ENCODE measurements around the gene PCDH19.

Gene PCDH19

DNA sequence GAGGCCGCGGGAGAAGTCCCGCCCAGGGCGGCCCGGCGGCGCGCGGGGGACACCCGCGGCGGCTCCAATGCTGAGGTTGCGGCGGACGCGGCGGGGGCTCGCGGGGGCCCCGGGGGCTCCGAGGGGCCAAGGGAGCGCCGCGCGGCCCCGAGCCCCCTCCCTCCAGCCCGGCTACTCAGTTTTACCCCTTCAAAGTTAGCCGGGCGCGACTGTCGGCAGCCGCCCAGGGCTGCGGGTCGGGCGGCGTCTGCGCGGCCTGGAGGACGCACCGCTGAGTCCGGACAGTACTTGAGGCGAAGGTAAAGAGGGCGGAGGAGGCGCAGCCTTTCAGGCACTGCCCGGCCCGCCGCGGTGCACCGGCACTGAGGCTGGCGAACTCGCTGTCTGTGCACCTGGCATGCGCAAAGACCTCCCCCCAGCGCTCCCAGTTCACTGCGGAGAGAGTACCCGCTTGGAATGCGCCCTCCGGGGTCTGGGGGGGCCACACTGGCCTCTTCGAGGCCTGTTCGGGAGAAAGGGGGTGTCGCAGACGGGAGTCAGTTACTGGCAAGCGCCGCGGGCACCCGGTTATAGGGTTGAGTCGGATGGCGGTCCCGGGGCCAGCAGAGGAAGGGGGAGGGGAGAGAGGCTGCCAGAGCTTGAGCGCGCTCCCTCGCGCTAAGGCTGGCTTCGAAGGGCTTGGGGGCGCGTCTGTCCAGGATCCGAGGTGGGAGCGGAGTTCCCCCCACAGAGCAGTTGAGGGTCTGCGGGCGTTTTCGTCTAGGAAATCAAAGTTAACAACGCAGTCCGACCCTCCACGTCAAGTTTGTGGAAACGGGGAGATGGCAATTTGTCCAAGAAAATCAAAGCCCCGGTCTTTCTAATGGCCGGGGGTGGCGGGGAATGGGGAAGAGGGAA, 1.1 kb downstream of the PCDH19 start:
- TF ChIP-seq, protein P1, sequence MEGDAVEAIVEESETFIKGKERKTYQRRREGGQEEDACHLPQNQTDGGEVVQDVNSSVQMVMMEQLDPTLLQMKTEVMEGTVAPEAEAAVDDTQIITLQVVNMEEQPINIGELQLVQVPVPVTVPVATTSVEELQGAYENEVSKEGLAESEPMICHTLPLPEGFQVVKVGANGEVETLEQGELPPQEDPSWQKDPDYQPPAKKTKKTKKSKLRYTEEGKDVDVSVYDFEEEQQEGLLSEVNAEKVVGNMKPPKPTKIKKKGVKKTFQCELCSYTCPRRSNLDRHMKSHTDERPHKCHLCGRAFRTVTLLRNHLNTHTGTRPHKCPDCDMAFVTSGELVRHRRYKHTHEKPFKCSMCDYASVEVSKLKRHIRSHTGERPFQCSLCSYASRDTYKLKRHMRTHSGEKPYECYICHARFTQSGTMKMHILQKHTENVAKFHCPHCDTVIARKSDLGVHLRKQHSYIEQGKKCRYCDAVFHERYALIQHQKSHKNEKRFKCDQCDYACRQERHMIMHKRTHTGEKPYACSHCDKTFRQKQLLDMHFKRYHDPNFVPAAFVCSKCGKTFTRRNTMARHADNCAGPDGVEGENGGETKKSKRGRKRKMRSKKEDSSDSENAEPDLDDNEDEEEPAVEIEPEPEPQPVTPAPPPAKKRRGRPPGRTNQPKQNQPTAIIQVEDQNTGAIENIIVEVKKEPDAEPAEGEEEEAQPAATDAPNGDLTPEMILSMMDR (IDR thresholded peaks at IDR 0.05; ENCODE audit: low read depth, low read length): no peak
- no peak overlapping the region for H3K4me3 ChIP-seq (ENCODE audit: low read depth, low read length)

DNA sequence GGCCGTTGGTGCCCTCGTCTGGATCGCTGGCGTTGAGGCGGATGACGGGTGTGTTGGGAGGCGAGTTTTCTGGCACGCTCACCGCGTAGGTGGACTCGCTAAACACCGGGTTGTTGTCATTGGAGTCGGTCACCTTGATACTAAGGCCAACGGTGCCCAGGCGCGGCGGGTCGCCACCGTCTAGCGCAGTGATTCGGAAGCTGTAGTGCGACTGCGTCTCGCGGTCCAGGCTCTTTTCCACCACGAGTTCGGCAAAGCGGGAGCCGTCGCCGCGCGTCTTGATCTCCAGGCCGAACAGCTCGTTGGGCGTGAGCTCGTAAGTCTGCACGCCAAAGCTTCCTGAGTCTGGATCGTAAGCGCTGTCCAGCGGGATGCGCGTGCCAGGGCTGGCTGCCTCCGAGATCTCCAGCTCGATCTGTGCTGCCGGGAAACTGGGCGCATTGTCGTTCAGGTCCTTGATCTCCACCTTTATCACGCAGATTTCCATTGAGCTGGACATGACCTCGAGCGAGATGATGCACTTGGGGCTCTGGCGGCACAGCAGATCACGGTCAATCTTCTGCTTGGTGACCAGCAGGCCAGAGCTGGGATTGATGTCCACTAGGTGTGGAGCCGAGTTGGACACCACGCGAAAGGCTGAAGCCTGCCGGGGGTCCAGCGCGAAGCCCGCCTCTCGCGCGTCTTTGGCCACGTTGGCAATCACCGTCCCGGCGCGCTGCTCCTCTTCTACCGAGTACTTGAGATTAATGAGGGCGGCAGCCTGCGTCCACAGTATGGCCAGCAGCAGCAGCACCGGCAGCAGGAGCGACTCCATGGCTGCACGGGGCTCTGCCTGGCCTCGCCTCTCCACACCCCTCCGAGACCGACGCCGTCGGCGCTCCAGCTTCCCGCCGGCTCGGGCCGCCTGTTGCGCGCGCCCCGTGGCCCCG, 2.0 kb downstream of the PCDH19 start:
- TF ChIP-seq, protein P1 (IDR thresholded peaks at IDR 0.05; ENCODE audit: low read depth, low read length): no peak
- no peak overlapping the region for H3K4me3 ChIP-seq (ENCODE audit: low read depth, low read length)

DNA sequence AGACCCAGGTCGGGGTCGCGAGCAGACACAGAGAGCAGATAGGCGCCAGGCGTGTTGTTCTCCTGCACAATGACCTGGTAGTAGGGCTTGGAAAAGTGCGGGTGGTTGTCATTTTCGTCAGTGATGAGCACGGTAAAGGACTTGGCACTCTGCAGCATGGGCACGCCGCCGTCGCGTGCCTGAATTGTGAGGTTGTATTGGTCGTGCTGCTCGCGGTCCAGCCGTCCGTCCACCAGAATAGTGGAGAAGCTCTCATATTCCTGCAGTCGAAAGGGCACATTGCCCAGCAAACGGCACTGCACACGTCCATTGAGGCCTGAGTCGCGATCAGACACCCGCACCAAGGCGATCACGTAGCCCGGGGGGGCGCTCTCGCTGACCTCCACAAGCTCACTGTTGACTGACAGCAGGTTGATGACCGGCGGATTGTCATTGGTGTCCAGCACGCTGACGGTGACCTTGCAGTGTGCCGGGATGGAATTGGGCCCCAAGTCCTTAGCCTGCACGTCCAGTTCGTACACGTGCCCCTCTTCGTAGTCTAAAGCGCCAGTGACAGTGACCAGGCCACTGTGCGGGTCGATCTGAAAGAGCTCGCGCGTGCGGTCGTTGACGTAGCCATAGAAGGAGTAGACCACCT, 2.8 kb downstream of the PCDH19 start:
- TF ChIP-seq, protein P1 (IDR thresholded peaks at IDR 0.05; ENCODE audit: low read depth, low read length): no peak
- no peak overlapping the region for H3K4me3 ChIP-seq (ENCODE audit: low read depth, low read length)

DNA sequence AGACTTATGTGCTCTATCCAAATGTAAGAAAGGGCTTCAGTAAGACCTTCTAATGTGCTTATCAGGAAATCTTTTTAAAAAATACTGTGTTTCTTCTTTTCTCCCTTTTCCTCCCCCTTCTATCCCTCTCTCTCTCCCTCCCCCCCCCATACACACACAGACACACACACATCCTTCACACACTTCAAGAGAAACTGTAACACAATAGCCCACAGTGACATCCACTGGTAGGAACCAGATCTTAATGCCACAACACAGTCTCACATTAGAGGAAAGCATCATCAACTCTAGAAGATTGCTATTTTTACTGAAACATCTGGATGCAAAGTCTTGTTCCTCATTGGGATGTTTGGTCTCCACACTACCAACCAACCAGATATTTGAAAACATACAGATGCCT, 4.6 kb downstream of the PCDH19 start:
- TF ChIP-seq, protein P1 (IDR thresholded peaks at IDR 0.05; ENCODE audit: low read depth, low read length): no peak
- H3K4me3 ChIP-seq (ENCODE audit: low read depth, low read length): no peak overlapping the region

DNA sequence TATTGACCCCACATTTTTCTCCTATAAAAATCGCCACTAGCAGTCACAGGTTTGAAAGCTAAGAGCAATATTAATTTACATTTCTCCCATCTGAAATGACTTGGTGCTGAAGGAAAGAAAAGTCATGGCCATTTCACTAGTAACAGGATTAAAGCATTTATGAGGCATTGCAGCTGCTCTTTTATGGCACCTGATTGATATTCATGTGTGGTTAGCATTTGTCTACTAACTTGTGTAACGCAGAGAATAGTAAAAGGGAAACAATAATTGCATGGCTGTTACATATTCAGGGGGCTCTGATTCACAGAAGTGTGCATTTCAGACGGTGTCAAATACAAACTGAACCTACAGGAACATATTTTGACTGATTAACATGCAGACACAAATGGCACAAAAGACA, 5.2 kb downstream of the PCDH19 start:
- H3K4me3 ChIP-seq (ENCODE audit: low read depth, low read length): no peak overlapping the region
- TF ChIP-seq, protein P1 (IDR thresholded peaks at IDR 0.05; ENCODE audit: low read depth, low read length): no peak

DNA sequence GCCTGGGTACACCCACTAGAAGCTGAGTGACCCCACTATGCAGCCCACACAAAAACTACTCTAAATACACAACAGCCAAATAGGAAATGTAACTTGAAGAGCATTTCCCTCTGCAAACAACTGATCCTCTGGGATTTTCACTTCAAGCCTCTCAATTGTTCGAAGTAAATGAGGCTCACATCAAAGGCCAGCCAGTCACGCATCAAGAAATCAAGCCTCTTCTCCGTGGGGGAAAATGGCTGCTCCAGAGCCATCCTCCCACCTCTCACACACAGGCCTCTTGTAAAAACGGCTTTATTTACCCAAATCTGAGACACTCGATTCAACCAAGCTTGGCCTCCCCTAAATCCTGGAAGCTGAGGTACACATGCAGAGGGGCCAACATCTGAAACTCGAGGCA, 14.3 kb downstream of the PCDH19 start:
- TF ChIP-seq, protein P1 (IDR thresholded peaks at IDR 0.05; ENCODE audit: low read depth, low read length): no peak
- H3K4me3 ChIP-seq (ENCODE audit: low read depth, low read length): no peak overlapping the region

All from WI38 (cell line).